ENCODE measurements around the gene RTN3.

Gene RTN3

GRCh38 chr11:63749624-63750023, 68.3 kb downstream of the RTN3 start:
- DNase-seq (ENCODE audit: low spot score) (no peak), ATAC-seq (ENCODE audit: low read depth) (no peak)
- Histone ChIP-seq H3K27me3 (ENCODE audit: insufficient read depth, poor library complexity, severe bottlenecking) (no peaks in the 10 kb centered on the region), H3K4me3 (ENCODE audit: severe bottlenecking) (no peak overlapping the region), H3K4me1 (ENCODE audit: insufficient read depth, poor library complexity, severe bottlenecking) (no peaks in the 10 kb centered on the region), H3K9me3 (ENCODE audit: severe bottlenecking) (no peaks in the 10 kb centered on the region), H3K27ac (ENCODE audit: poor library complexity, severe bottlenecking) (no peak overlapping the region), H3K36me3 (ENCODE audit: low read depth) (peaks cover 35% of the 10 kb centered on the region)
- TF ChIP-seq CTCF (IDR thresholded peaks at IDR 0.05; ENCODE audit: poor library complexity, severe bottlenecking) = no peak

DNA sequence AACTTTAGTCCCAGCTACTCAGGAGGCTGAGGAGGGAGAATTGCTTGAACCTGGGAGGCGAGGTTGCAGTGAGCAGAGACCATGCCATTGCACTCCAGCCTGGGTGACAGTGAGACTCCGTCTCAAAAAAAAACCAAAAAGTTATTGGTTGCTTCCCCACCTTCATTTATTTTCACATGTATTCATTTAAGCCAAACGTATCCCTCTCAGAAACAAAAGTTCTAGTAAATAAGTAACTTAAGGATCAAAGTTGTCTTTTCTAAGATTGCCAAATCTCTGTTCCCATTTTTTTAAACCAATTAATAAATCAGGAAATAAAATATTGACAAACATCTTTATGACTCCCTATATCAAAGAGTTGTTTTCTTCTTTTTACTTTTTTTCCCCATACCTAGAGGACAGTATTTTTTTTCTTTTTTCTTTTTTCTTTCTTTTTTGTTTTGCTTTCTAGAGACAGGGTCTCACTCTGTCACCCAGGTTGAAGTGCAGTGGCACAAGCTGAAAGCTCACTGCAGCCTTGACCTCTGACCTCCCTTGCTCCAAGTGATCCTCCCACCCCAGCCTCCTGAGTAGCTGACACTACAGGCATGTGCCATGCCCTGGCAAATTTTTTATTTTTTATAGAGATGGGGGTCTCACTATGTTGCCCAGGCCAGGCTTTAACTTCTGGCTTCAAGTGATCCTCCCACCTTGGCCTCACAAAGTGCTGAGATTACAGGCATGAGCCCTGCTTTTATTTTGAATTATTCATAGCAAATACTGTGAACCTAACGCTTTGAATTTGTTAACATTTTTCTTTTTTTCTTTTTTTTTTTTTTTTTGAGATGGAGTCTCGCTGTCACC, 75.8 kb downstream of the RTN3 start:
- no peak overlapping the region for H3K27ac ChIP-seq (ENCODE audit: poor library complexity, severe bottlenecking)
- H3K27me3 ChIP-seq (ENCODE audit: insufficient read depth, poor library complexity, severe bottlenecking) = no peaks in the 10 kb centered on the region
- no peak overlapping the region for H3K4me3 ChIP-seq (ENCODE audit: severe bottlenecking)
- H3K4me1 ChIP-seq (ENCODE audit: insufficient read depth, poor library complexity, severe bottlenecking) = no peaks in the 10 kb centered on the region
- ATAC-seq (ENCODE audit: low read depth) = no peak
- TF ChIP-seq CTCF (IDR thresholded peaks at IDR 0.05; ENCODE audit: poor library complexity, severe bottlenecking) = no peak
- H3K36me3 ChIP-seq (ENCODE audit: low read depth) = peaks cover 44% of the 10 kb centered on the region
- no peaks in the 10 kb centered on the region for H3K9me3 ChIP-seq (ENCODE audit: severe bottlenecking)
- DNase-seq (ENCODE audit: low spot score) = no peak

GRCh38 chr11:63760487-63761079, 79.3 kb downstream of the RTN3 start:
- Histone ChIP-seq H3K36me3 (ENCODE audit: low read depth) (peaks cover 26% of the 10 kb centered on the region), H3K27me3 (ENCODE audit: insufficient read depth, poor library complexity, severe bottlenecking) (no peaks in the 10 kb centered on the region), H3K27ac (ENCODE audit: poor library complexity, severe bottlenecking) (no peak overlapping the region), H3K4me3 (ENCODE audit: severe bottlenecking) (no peak overlapping the region), H3K9me3 (ENCODE audit: severe bottlenecking) (no peaks in the 10 kb centered on the region), H3K4me1 (ENCODE audit: insufficient read depth, poor library complexity, severe bottlenecking) (no peaks in the 10 kb centered on the region)
- ATAC-seq (ENCODE audit: low read depth) (no peak), DNase-seq (ENCODE audit: low spot score) (no peak)
- no peak for TF ChIP-seq CTCF (IDR thresholded peaks at IDR 0.05; ENCODE audit: poor library complexity, severe bottlenecking)

- Histone ChIP-seq H3K9me3 (ENCODE audit: severe bottlenecking) (no peaks in the 10 kb centered on the region), H3K27me3 (ENCODE audit: insufficient read depth, poor library complexity, severe bottlenecking) (no peaks in the 10 kb centered on the region), H3K36me3 (ENCODE audit: low read depth) (peaks cover 24% of the 10 kb centered on the region), H3K4me1 (ENCODE audit: insufficient read depth, poor library complexity, severe bottlenecking) (no peaks in the 10 kb centered on the region), H3K4me3 (ENCODE audit: severe bottlenecking) (no peak overlapping the region), H3K27ac (ENCODE audit: poor library complexity, severe bottlenecking) (no peak overlapping the region)
- DNase-seq (ENCODE audit: low spot score) (no peak), ATAC-seq (ENCODE audit: low read depth) (no peak)
- no peak for TF ChIP-seq CTCF (IDR thresholded peaks at IDR 0.05; ENCODE audit: poor library complexity, severe bottlenecking)
Measured at GRCh38 chr11:63761188-63761587, 79.9 kb downstream of the RTN3 start.
